ENCODE results near the gene SKI. TPM values are rescaled to one million over a fixed set of nuclear protein-coding genes. Genes with fewer than 3 reads are reported as not detected.

SKI gene
- total and polyA plus RNA-seq, 2 of the 4 experiments (the other 2 are of a cell fraction) = 2.3 to 20.1 TPM

GRCh38 chr1:2249559-2249906 is 21.4 kb downstream of the SKI start:
- POLR2A ChIA-PET (ENCODE audit: unreplicated experiment) = no interaction called here
- H3K9ac ChIP-seq (ENCODE audit: low read depth, low read length) = no peak overlapping the region
- H2AK5ac ChIP-seq (ENCODE audit: low read depth, low read length) = no peak overlapping the region
- H3K79me1 ChIP-seq (ENCODE audit: low read depth in 1 of 2, low read length in 2 of 2) = peaks cover 0 to 58% of the 10 kb centered on the region in 2 experiments; a peak in 3 of 4 replicates
- H3K27ac ChIP-seq (ENCODE audit: insufficient read depth, low read length) = no peak overlapping the region
- intact Hi-C loops (cut with micrococcal nuclease) (no loop called here), dilution Hi-C loops (cut with HindIII; ENCODE audit: low sequenced_read_pairs, unreplicated experiment) (no loop called here), in situ Hi-C loops (cut with MboI; ENCODE audit: low sequenced_read_pairs) (no loop called here)
- no peak overlapping the region for H2AK9ac ChIP-seq (replicated peaks; ENCODE audit: low read depth, low read length, poor library complexity)
- WGBS, 2 experiments (ENCODE audit: extremely low coverage in 2 of 2, insufficient read length in 1 of 2) = 100% methylated on average over 3 of the region's 8 CpGs; no CpG with 5 or more reads in 1 of the 2 experiments
- no peak overlapping the region for H3K14ac ChIP-seq (replicated peaks; ENCODE audit: low read depth, low read length)
- H2AFZ ChIP-seq (replicated peaks; ENCODE audit: low read length, poor library complexity) = no peak overlapping the region
- CTCF ChIA-PET = no interaction called here
- no peak overlapping the region for H2BK20ac ChIP-seq (ENCODE audit: low read depth, low read length)
- TF ChIP-seq MXI1 (IDR thresholded peaks at IDR 0.05; ENCODE audit: borderline replicate concordance, low read depth, low read length) (no peak), MAFK (IDR thresholded peaks at IDR 0.05; ENCODE audit: low read depth, low read length) (no peak), MAZ (IDR thresholded peaks at IDR 0.05; ENCODE audit: borderline replicate concordance, low read depth, low read length) (no peak)
- no peaks in the 10 kb centered on the region for H3K9me3 ChIP-seq (ENCODE audit: control insufficient read depth, insufficient read depth, low read length)
- no peak overlapping the region for H3K4me2 ChIP-seq (ENCODE audit: low read depth, low read length)
- no peaks in the 10 kb centered on the region for H3K27me3 ChIP-seq (ENCODE audit: control insufficient read depth, insufficient read depth, low read length)
- no TSS peak for BruUV-seq (replicated peaks)
- no peak overlapping the region for H3K23ac ChIP-seq (ENCODE audit: low read depth, low read length)
- no peak overlapping the region for H3K18ac ChIP-seq (ENCODE audit: low read depth, low read length)
- H4K20me1 ChIP-seq (ENCODE audit: insufficient read depth, low read length) = peaks cover 100% of the 10 kb centered on the region
- no peak for ATAC-seq (ENCODE audit: low read depth)
- H3K4me3 ChIP-seq (ENCODE audit: insufficient read depth, low read depth, low read length) = no peak overlapping the region
- no peak overlapping the region for H4K5ac ChIP-seq (ENCODE audit: low read depth, low read length)
- H2BK15ac ChIP-seq (ENCODE audit: low read depth, low read length) = no peak overlapping the region
- H3K4ac ChIP-seq (ENCODE audit: low read depth, low read length) = no peak overlapping the region
- H3K9me1 ChIP-seq (ENCODE audit: insufficient read depth, low read length) = peaks cover 41% of the 10 kb centered on the region
- H3K36me3 ChIP-seq (ENCODE audit: control insufficient read depth, insufficient read depth, low read length) = peaks cover 11% of the 10 kb centered on the region; the same call in 1 of the 2 replicates
- no peak overlapping the region for H2BK5ac ChIP-seq (ENCODE audit: low read depth, low read length, poor library complexity, severe bottlenecking)
- no peak overlapping the region for H4K91ac ChIP-seq (ENCODE audit: insufficient read depth, low read depth, low read length)
- DNase-seq = no peak
- H3K4me1 ChIP-seq (ENCODE audit: control insufficient read depth, insufficient read depth, low read length) = peaks cover 25% of the 10 kb centered on the region
- H2BK120ac ChIP-seq (ENCODE audit: low read depth, low read length) = no peak overlapping the region
- no peak overlapping the region for H4K8ac ChIP-seq (ENCODE audit: low read depth in 2 of 2, low read length in 2 of 2)
- H3K56ac ChIP-seq (ENCODE audit: extremely low read depth, insufficient read depth, low read length) = no peak overlapping the region
